Stimulated activated CD8-positive, alpha-beta memory T cell treated with anti-CD3 and anti-CD28 coated beads, Interleukin-12 subunit alpha, Interleukin-12 subunit beta, amount 100 ng/mL, for 24 hours (primary cell): ENCODE measurements around the gene MAST1.
"Not testable (repeated sequence)": the region's sequence is repeated elsewhere in the genome, so short reads cannot be mapped to it uniquely, and the experiment has no call there.

Source experiments
- DNase-seq: peaks from one replicate; pipeline ENCODE4 v3.0.0-alpha.2; 2020; ENCODE audit errors: extremely low read depth

Gene MAST1

GRCh38 chr19:12838182-12838885, at the start of gene MAST1:
Gene MAST1 (plus strand): TSS chr19:12838515. CDS start chr19:12838573, 58 bp downstream.
- no peak for DNase-seq

- DNase-seq: no peak
These were observed 49.6 kb upstream of the MAST1 start for GRCh38 chr19:12788682-12789097.

- DNase-seq: no peak
These were observed 49.0 kb upstream of the MAST1 start for GRCh38 chr19:12789098-12789903.

- peak; percentile 82 for DNase-seq
These were observed 48.3 kb upstream of the MAST1 start for GRCh38 chr19:12789904-12790619.

GRCh38 chr19:12790628-12791344, 47.5 kb upstream of the MAST1 start:
- no peak for DNase-seq

- peak; percentile 92 for DNase-seq
These were observed 46.8 kb upstream of the MAST1 start, which contains the start of gene JUNB for GRCh38 chr19:12791345-12792050. Gene JUNB (plus strand): TSS chr19:12791486. CDS start chr19:12791772, 286 bp downstream.

- peak; percentile 51 for DNase-seq
These were observed 46.1 kb upstream of the MAST1 start for GRCh38 chr19:12792051-12792852.

GRCh38 chr19:12792853-12793289, 45.4 kb upstream of the MAST1 start:
- no peak for DNase-seq

GRCh38 chr19:12793290-12794195, 44.8 kb upstream of the MAST1 start:
- DNase-seq: peak; percentile 78

GRCh38 chr19:12794196-12794941, 43.9 kb upstream of the MAST1 start:
- DNase-seq: no peak

GRCh38 chr19:12794971-12795381, 43.3 kb upstream of the MAST1 start:
- no peak for DNase-seq

- no peak for DNase-seq
These were observed 41.9 kb upstream of the MAST1 start for GRCh38 chr19:12796146-12797071.

GRCh38 chr19:12797141-12797587, 41.2 kb upstream of the MAST1 start:
- no peak for DNase-seq

GRCh38 chr19:12797607-12798006, 40.7 kb upstream of the MAST1 start:
- not testable (repeated sequence) for DNase-seq

GRCh38 chr19:12799742-12800465, 38.4 kb upstream of the MAST1 start:
- DNase-seq: no peak

GRCh38 chr19:12800466-12800770, 37.9 kb upstream of the MAST1 start:
- DNase-seq: no peak
